KMS-11 (cell line): ENCODE data around the gene OR10A7.

ENCODE experiments used
- H2AFZ ChIP-seq: fragments of 200-600 bp; sonication (generic); 2 replicates; pipeline ENCODE4 v1.6.1; 2016; ENCODE audit warnings: antibody characterized with exemption, mixed run types, low read depth
- H3K27ac ChIP-seq: fragments of 200-600 bp; sonication (generic); 2 replicates; pipeline ENCODE4 v1.6.1; 2016; ENCODE audit warnings: mild to moderate bottlenecking, mixed run types
- H3K27me3 ChIP-seq: fragments of 200-600 bp; sonication (generic); 2 replicates; pipeline ENCODE4 v1.6.1; 2017; ENCODE audit warnings: mild to moderate bottlenecking, low read depth, mixed run types, moderate library complexity; ENCODE audit not compliant: insufficient read depth
- H3K36me3 ChIP-seq: fragments of 200-600 bp; sonication (generic); 2 replicates; pipeline ENCODE4 v1.6.1; 2017; ENCODE audit warnings: mild to moderate bottlenecking, mixed run types; ENCODE audit not compliant: insufficient read depth
- H3K4me1 ChIP-seq: fragments of 200-600 bp; sonication (generic); 2 replicates; pipeline ENCODE4 v1.6.1; 2016; ENCODE audit warnings: mild to moderate bottlenecking, low read depth, mixed run types; ENCODE audit not compliant: poor library complexity, severe bottlenecking
- H3K4me2 ChIP-seq: fragments of 200-600 bp; sonication (generic); 2 replicates; pipeline ENCODE4 v1.7.0; 2016; ENCODE audit warnings: mild to moderate bottlenecking, mixed run types
- H3K4me3 ChIP-seq: fragments of 200-600 bp; sonication (generic); IDR thresholded peaks from 2 replicates; pipeline ENCODE4 v1.6.1; 2017; ENCODE audit warnings: low read depth, low read length, mixed read lengths; ENCODE audit not compliant: insufficient read depth
- H3K79me2 ChIP-seq: fragments of 200-600 bp; sonication (generic); 2 replicates; pipeline ENCODE4 v1.6.1; 2016; ENCODE audit warnings: low read depth, mixed run types; ENCODE audit not compliant: insufficient read depth
- H3K9ac ChIP-seq: fragments of 200-600 bp; sonication (generic); 2 replicates; pipeline ENCODE4 v1.6.1; 2016; ENCODE audit warnings: mild to moderate bottlenecking, mixed run types
- H4K20me1 ChIP-seq: fragments of 200-600 bp; sonication (generic); 2 replicates; pipeline ENCODE4 v1.6.1; 2016; ENCODE audit warnings: mild to moderate bottlenecking, mixed run types; ENCODE audit not compliant: insufficient read depth
- CTCF ChIP-seq: fragments of 200-600 bp; sonication (generic); conservative IDR thresholded peaks from 2 replicates; pipeline ENCODE4 v1.6.1; 2017; ENCODE audit warnings: low read depth, mild to moderate bottlenecking, antibody characterized with exemption, low read length, moderate library complexity, mixed read lengths

OR10A7 gene

DNA sequence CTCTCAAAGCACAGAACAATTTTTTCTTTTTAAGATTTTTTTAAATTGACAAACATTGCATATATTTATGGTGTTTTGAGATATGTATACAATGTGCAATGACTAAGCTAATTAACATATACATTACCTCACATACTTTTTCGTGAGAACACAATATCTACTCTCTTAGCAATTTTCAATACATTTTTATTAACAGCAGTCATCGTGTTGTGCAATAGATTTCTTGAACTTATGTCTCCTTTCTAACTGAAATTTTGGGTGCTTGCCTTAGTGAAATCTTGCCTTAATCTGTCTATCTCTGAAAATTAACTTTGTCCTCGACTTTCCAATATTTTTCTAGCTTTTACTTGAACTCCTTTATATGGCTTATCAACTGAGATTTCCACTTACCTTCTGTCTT, 6.8 kb downstream of the OR10A7 start:
- Histone ChIP-seq H2AFZ (no peak overlapping the region), H3K27ac (no peak overlapping the region), H3K4me3 (no peak overlapping the region), H3K9ac (no peak overlapping the region), H3K4me1 (no peaks in the 10 kb centered on the region), H3K4me2 (no peak overlapping the region), H4K20me1 (no peaks in the 10 kb centered on the region), H3K27me3 (no peaks in the 10 kb centered on the region), H3K79me2 (no peaks in the 10 kb centered on the region), H3K36me3 (no peaks in the 10 kb centered on the region)
- TF ChIP-seq CTCF = no peak

DNA sequence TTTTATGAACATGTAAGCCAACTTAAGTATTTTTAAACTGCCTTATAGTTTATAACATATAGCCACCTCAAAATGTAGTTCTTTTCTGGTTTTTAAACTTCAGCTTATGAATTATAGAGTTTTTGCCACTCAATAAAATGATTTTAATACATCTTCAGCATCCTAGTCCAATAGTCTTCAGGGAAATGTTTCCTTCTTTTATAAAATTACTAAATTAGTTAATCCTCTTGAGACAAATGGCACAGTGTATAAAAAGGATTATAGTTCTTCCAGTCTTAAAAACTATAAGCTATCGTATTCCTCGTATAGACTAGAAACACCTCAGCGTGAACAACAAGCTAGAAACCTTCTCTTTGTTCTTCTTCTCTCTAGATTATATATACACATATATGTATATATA, 23.5 kb downstream of the OR10A7 start, which contains the start of gene OR6C74:
Gene OR6C74, plus strand, starts transcription at position 301 of the 400 bp plus-strand sequence. CDS start 2,679 bp downstream, outside the sequence.
- H3K79me2 ChIP-seq = no peaks in the 10 kb centered on the region
- H3K4me2 ChIP-seq = no peak within 1 kb of the TSS
- no peak within 1 kb of the TSS for H3K4me3 ChIP-seq
- H3K27ac ChIP-seq = no peak within 1 kb of the TSS
- H4K20me1 ChIP-seq = no peaks in the 10 kb centered on the region
- H3K36me3 ChIP-seq = no peaks in the 10 kb centered on the region
- H2AFZ ChIP-seq = no peak within 1 kb of the TSS
- TF ChIP-seq CTCF = no peak
- H3K4me1 ChIP-seq = no peaks in the 10 kb centered on the region
- no peaks in the 10 kb centered on the region for H3K27me3 ChIP-seq
- no peak within 1 kb of the TSS for H3K9ac ChIP-seq

DNA sequence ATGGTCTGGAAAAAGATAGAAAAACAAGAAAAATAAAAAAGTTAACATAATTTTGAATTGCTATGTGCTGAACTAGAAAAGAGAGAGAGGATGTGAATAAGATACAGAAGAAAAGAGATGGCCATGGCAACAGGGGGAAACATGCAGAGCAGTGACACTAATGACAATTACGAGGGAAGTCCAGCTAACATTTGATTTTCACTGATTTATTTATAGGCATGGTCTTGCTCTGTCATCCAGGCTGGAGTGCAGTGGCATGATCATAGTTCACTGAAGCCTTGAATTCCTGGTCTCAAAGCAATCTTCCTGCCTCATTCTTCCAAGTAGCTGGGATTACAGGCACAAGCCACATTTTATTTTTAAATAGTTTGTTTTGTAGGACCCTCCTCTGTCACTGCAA, 25.3 kb downstream of the OR10A7 start:
- Histone ChIP-seq H3K79me2 (no peaks in the 10 kb centered on the region), H3K4me2 (no peak overlapping the region)
- no peak for TF ChIP-seq CTCF

GRCh38 chr12:55250944-55251343, 30.1 kb downstream of the OR10A7 start:
- Histone ChIP-seq H3K4me2 (no peak overlapping the region), H2AFZ (no peak overlapping the region), H3K4me3 (no peak overlapping the region), H4K20me1 (no peaks in the 10 kb centered on the region), H3K4me1 (no peaks in the 10 kb centered on the region), H3K27me3 (no peaks in the 10 kb centered on the region), H3K27ac (no peak overlapping the region), H3K36me3 (no peaks in the 10 kb centered on the region), H3K79me2 (no peaks in the 10 kb centered on the region), H3K9ac (no peak overlapping the region)
- no peak for TF ChIP-seq CTCF

More for the DNA sequence above, 25.3 kb downstream of the OR10A7 start:
- Histone ChIP-seq H4K20me1 (no peaks in the 10 kb centered on the region), H3K27me3 (no peaks in the 10 kb centered on the region), H2AFZ (no peak overlapping the region), H3K4me3 (no peak overlapping the region), H3K4me1 (no peaks in the 10 kb centered on the region), H3K27ac (no peak overlapping the region), H3K9ac (no peak overlapping the region), H3K36me3 (no peaks in the 10 kb centered on the region)

- no peaks in the 10 kb centered on the region for H3K79me2 ChIP-seq
- no peak for TF ChIP-seq CTCF
- no peak overlapping the region for H3K9ac ChIP-seq
- H3K27me3 ChIP-seq = no peaks in the 10 kb centered on the region
- no peaks in the 10 kb centered on the region for H4K20me1 ChIP-seq
- no peaks in the 10 kb centered on the region for H3K36me3 ChIP-seq
- no peak overlapping the region for H2AFZ ChIP-seq
- H3K4me1 ChIP-seq = no peaks in the 10 kb centered on the region
- H3K4me2 ChIP-seq = no peak overlapping the region
- no peak overlapping the region for H3K4me3 ChIP-seq
- no peak overlapping the region for H3K27ac ChIP-seq
Observed at GRCh38 chr12:55253281-55253680, 32.5 kb downstream of the OR10A7 start.
